ENCODE measurements around the gene CNN2. TPM values are rescaled to one million over a fixed set of nuclear protein-coding genes. Genes with fewer than 3 reads are reported as not detected.
A peak's percentile ranks its signal among the peaks of the same experiment; 100 is the strongest.

The CNN2 gene
- total and polyA plus RNA-seq, 2 donors from 2014 or later, result 64.1 to 131 TPM

DNA sequence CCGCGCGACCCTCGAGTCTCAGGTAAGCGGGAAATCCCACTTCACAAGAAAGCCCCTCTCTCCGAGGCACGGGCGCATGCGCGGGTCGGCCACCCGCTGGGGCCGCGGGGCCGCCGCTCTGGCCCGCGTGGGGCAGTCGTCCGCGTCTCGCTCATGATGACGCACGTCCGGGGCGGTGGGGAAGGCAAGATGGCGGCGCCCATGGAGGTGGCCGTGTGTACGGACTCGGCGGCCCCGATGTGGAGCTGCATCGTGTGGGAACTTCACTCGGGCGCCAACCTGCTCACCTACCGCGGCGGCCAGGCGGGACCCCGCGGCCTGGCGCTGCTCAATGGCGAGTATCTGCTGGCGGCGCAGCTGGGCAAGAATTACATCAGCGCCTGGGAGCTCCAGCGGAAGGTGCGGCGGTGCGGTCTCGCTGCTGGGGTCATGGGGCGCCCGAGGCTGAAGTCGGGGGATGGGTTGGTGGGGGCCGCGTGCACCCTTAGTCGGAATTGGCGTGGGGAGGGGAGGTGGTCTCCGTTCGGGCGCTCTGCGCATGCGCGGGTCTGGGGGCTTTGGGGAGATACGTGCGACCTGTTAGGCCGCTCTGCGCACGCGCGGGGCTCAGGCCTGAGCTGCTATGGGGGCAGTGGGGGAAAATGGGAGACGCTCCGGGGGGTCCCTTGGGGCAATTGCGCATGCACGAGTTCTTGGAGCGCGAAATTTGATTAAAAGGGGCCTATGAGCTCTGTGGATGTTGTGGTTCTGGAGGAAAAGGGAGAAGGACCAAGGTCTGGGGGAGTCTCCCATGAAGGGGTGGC, 42.0 kb upstream of the CNN2 start, which contains the start of gene WDR18:
Gene WDR18 (plus strand): TSS at position 181 of the 803 bp plus-strand sequence. CDS start 9 bp downstream, at position 190.
- Histone ChIP-seq H3K27ac (ENCODE audit: low read depth in 2 of 2, low read length in 2 of 2) (peak within 1 kb of the TSS; percentile 78 to 93), H3K36me3 (ENCODE audit: control insufficient read depth in 2 of 3, insufficient read depth in 3 of 3, low read length in 3 of 3) (peaks cover 0 to 9% (median 0%) of the 10 kb centered on the region in 3 donors), H3K4me3 (ENCODE audit: low read length in 3 of 3) (peak within 1 kb of the TSS; percentile 61 to 79 (median 78)), H3K9me3 (ENCODE audit: control insufficient read depth in 2 of 3, insufficient read depth in 1 of 3, low read length in 3 of 3) (no peaks in the 10 kb centered on the region), H3K4me1 (ENCODE audit: control insufficient read depth in 2 of 3, insufficient read depth in 2 of 3, low read depth in 1 of 3, low read length in 3 of 3) (peaks cover 0 to 18% (median 16%) of the 10 kb centered on the region in 3 donors), H3K27me3 (ENCODE audit: control insufficient read depth, insufficient read depth, low read length) (no peaks in the 10 kb centered on the region), H3K9ac (ENCODE audit: low read length in 3 of 3) (peak within 1 kb of the TSS; percentile 42 to 80 (median 67))
- DNase-seq, result peak; percentile 93 to 98 (median 95)
- TF ChIP-seq, protein P1, sequence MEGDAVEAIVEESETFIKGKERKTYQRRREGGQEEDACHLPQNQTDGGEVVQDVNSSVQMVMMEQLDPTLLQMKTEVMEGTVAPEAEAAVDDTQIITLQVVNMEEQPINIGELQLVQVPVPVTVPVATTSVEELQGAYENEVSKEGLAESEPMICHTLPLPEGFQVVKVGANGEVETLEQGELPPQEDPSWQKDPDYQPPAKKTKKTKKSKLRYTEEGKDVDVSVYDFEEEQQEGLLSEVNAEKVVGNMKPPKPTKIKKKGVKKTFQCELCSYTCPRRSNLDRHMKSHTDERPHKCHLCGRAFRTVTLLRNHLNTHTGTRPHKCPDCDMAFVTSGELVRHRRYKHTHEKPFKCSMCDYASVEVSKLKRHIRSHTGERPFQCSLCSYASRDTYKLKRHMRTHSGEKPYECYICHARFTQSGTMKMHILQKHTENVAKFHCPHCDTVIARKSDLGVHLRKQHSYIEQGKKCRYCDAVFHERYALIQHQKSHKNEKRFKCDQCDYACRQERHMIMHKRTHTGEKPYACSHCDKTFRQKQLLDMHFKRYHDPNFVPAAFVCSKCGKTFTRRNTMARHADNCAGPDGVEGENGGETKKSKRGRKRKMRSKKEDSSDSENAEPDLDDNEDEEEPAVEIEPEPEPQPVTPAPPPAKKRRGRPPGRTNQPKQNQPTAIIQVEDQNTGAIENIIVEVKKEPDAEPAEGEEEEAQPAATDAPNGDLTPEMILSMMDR (IDR thresholded peaks at IDR 0.05; ENCODE audit: borderline replicate concordance, extremely low read depth, insufficient read depth), result peak; percentile 13
- intact Hi-C loops (cut with DNase I), result loop anchor here (5.0 kb wide), 1 partner anchor 57 kb away; the partner anchor contains the start of gene ARID3A
- no peak for FAIRE-seq

DNA sequence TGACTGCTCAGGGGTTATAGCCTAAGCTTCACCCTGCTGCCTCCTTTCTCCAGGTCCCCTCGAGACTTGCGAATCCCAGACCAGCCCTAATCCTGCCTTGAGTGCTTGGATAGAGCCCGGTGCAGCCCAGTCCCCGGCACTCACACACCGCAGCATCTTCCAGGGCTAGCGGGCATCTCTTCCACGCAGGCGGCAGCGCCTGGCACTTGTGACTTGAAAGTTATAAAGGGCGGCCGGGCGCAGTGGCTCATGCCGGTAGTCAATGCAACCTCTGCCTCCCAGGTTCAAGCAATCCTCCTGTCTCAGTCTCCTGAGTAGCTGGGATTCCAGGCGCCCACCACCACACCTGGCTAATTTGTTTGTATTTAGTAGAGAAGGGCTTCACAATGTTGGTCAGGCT, 40.3 kb upstream of the CNN2 start:
- Histone ChIP-seq H3K9ac (ENCODE audit: low read length in 3 of 3) (no peak overlapping the region), H3K4me3 (ENCODE audit: low read length in 3 of 3) (no peak overlapping the region), H3K9me3 (ENCODE audit: control insufficient read depth in 2 of 3, insufficient read depth in 1 of 3, low read length in 3 of 3) (no peaks in the 10 kb centered on the region), H3K4me1 (ENCODE audit: control insufficient read depth in 2 of 3, insufficient read depth in 2 of 3, low read depth in 1 of 3, low read length in 3 of 3) (peaks cover 0 to 11% (median 7%) of the 10 kb centered on the region in 3 donors), H3K36me3 (ENCODE audit: control insufficient read depth in 2 of 3, insufficient read depth in 3 of 3, low read length in 3 of 3) (peaks cover 0 to 11% (median 0%) of the 10 kb centered on the region in 3 donors), H3K27me3 (ENCODE audit: control insufficient read depth, insufficient read depth, low read length) (no peaks in the 10 kb centered on the region), H3K27ac (ENCODE audit: low read depth in 2 of 2, low read length in 2 of 2) (no peak overlapping the region)
- no peak for DNase-seq
- intact Hi-C loops (cut with DNase I), result no loop called here
- TF ChIP-seq, protein P1 (IDR thresholded peaks at IDR 0.05; ENCODE audit: borderline replicate concordance, extremely low read depth, insufficient read depth), result no peak
- no peak for FAIRE-seq

- no peak for FAIRE-seq
- Histone ChIP-seq H3K9ac (ENCODE audit: low read length in 3 of 3) (no peak overlapping the region), H3K27me3 (ENCODE audit: control insufficient read depth, insufficient read depth, low read length) (no peaks in the 10 kb centered on the region), H3K36me3 (ENCODE audit: control insufficient read depth in 2 of 3, insufficient read depth in 3 of 3, low read length in 3 of 3) (peaks cover 0 to 11% (median 0%) of the 10 kb centered on the region in 3 donors), H3K4me3 (ENCODE audit: low read length in 3 of 3) (no peak overlapping the region), H3K27ac (ENCODE audit: low read depth in 2 of 2, low read length in 2 of 2) (no peak overlapping the region), H3K9me3 (ENCODE audit: control insufficient read depth in 2 of 3, insufficient read depth in 1 of 3, low read length in 3 of 3) (no peaks in the 10 kb centered on the region), H3K4me1 (ENCODE audit: control insufficient read depth in 2 of 3, insufficient read depth in 2 of 3, low read depth in 1 of 3, low read length in 3 of 3) (peaks cover 0 to 9% (median 7%) of the 10 kb centered on the region in 3 donors)
- DNase-seq, result no peak
- intact Hi-C loops (cut with DNase I), result no loop called here
- TF ChIP-seq, protein P1 (IDR thresholded peaks at IDR 0.05; ENCODE audit: borderline replicate concordance, extremely low read depth, insufficient read depth), result no peak
Observed at GRCh38 chr19:988081-988480, 38.3 kb upstream of the CNN2 start.

Data from kidney (tissue), 14 donors.